ENCODE measurements around the gene CPSF2. TPM values are rescaled to one million over a fixed set of nuclear protein-coding genes. Genes with fewer than 3 reads are reported as not detected.

Gene CPSF2
- total and polyA plus RNA-seq, 2 of the 13 experiments (the other 11 are each of a cell fraction or from before 2014, with no cell fraction given) = 14.3 to 67.9 TPM

GRCh38 chr14:92121670-92122350 lies at the start of gene CPSF2, which contains the start of gene NDUFB1 (continued):
- TF ChIP-seq ZNF121 (CRISPR knock-in tag; IDR thresholded peaks at IDR 0.05) (no peak), KDM5A (IDR thresholded peaks at IDR 0.05; ENCODE audit: borderline replicate concordance, low read length) (peak; percentile 63; the same call in 1 of the 2 replicates), TOE1 (CRISPR knock-in tag; IDR thresholded peaks at IDR 0.05) (no peak), BCL3 (CRISPR knock-in tag; IDR thresholded peaks at IDR 0.05) (peak; percentile 69; the same call in 1 of the 2 replicates), ZNF205 (CRISPR knock-in tag; IDR thresholded peaks at IDR 0.05) (no peak), ZNF296 (CRISPR knock-in tag; conservative IDR thresholded peaks at IDR 0.05) (no peak), ZFYVE20 (CRISPR knock-in tag; IDR thresholded peaks at IDR 0.05; ENCODE audit: borderline replicate concordance, low read depth) (peak; percentile 83; the same call in 1 of the 2 replicates), ZSCAN30 (CRISPR knock-in tag; IDR thresholded peaks at IDR 0.05) (no peak), TMF1 (CRISPR knock-in tag; IDR thresholded peaks at IDR 0.05; ENCODE audit: low read depth) (peak; percentile 67; the same call in 1 of the 2 replicates), ZNF224 (CRISPR knock-in tag; IDR thresholded peaks at IDR 0.05) (no peak), U2AF2 (IDR thresholded peaks at IDR 0.05; ENCODE audit: low read depth, low read length) (no peak), ARID2 (CRISPR knock-in tag; IDR thresholded peaks at IDR 0.05; ENCODE audit: borderline replicate concordance) (no peak), PCBP2 (optimal IDR thresholded peaks at IDR 0.05; ENCODE audit: low read depth, low read length, poor library complexity, severe bottlenecking) (no peak), RFX3 (CRISPR knock-in tag; IDR thresholded peaks at IDR 0.05) (no peak), PRDM10 (CRISPR knock-in tag; IDR thresholded peaks at IDR 0.05; ENCODE audit: low read depth) (peak; percentile 99), ARNT (IDR thresholded peaks at IDR 0.05) (no peak)
- TF ChIP-seq, protein P1, sequence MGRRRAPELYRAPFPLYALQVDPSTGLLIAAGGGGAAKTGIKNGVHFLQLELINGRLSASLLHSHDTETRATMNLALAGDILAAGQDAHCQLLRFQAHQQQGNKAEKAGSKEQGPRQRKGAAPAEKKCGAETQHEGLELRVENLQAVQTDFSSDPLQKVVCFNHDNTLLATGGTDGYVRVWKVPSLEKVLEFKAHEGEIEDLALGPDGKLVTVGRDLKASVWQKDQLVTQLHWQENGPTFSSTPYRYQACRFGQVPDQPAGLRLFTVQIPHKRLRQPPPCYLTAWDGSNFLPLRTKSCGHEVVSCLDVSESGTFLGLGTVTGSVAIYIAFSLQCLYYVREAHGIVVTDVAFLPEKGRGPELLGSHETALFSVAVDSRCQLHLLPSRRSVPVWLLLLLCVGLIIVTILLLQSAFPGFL (CRISPR knock-in tag; IDR thresholded peaks at IDR 0.05) = peak; percentile 82; the same call in 1 of the 2 replicates
- TF ChIP-seq, protein P2, sequence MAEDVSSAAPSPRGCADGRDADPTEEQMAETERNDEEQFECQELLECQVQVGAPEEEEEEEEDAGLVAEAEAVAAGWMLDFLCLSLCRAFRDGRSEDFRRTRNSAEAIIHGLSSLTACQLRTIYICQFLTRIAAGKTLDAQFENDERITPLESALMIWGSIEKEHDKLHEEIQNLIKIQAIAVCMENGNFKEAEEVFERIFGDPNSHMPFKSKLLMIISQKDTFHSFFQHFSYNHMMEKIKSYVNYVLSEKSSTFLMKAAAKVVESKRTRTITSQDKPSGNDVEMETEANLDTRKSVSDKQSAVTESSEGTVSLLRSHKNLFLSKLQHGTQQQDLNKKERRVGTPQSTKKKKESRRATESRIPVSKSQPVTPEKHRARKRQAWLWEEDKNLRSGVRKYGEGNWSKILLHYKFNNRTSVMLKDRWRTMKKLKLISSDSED (CRISPR knock-in tag; IDR thresholded peaks at IDR 0.05) = no peak
- TF ChIP-seq, protein P3, sequence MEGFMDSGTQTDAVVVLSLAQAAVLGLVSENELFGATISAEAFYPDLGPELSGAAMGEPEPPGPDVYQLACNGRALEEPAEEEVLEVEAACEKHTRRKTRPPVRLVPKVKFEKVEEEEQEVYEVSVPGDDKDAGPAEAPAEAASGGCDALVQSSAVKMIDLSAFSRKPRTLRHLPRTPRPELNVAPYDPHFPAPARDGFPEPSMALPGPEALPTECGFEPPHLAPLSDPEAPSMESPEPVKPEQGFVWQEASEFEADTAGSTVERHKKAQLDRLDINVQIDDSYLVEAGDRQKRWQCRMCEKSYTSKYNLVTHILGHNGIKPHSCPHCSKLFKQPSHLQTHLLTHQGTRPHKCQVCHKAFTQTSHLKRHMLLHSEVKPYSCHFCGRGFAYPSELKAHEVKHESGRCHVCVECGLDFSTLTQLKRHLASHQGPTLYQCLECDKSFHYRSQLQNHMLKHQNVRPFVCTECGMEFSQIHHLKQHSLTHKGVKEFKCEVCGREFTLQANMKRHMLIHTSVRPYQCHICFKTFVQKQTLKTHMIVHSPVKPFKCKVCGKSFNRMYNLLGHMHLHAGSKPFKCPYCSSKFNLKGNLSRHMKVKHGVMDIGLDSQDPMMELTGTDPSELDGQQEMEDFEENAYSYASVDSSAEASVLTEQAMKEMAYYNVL (CRISPR knock-in tag; IDR thresholded peaks at IDR 0.05; ENCODE audit: borderline replicate concordance) = 0 out of 2 replicates have a peak, but pooled peaks have one; percentile 16
